Effector memory CD4-positive, alpha-beta T cell (primary cell): Measurements from ENCODE around the gene LRRC75B.
"Not testable (repeated sequence)": the region's sequence is repeated elsewhere in the genome, so short reads cannot be mapped to it uniquely, and the experiment has no call there.

ENCODE experiments used
- DNase-seq, 3 donors: peaks; one replicate each; pipeline ENCODE4 v3.0.0-alpha.2; 2020
- H3K27ac ChIP-seq: 2 replicates; pipeline ENCODE4 v1.7.0; 2013; ENCODE audit warnings: mild to moderate bottlenecking, low read length, moderate library complexity; ENCODE audit not compliant: insufficient read depth, poor library complexity, severe bottlenecking
- H3K27me3 ChIP-seq: replicated peaks from 2 replicates; pipeline ENCODE4 v1.7.0; 2013; ENCODE audit warnings: mild to moderate bottlenecking, low read length; ENCODE audit not compliant: insufficient read depth, control insufficient read depth, poor library complexity, severe bottlenecking
- H3K36me3 ChIP-seq: 2 replicates; pipeline ENCODE4 v1.7.0; 2013; ENCODE audit warnings: mild to moderate bottlenecking, low read length, moderate library complexity; ENCODE audit not compliant: control insufficient read depth, insufficient read depth
- H3K4me1 ChIP-seq: 2 replicates; pipeline ENCODE4 v1.7.0; 2013; ENCODE audit warnings: low read length, mild to moderate bottlenecking; ENCODE audit not compliant: control insufficient read depth, insufficient read depth, poor library complexity, severe bottlenecking
- H3K4me3 ChIP-seq: 2 replicates; pipeline ENCODE4 v1.7.0; 2013; ENCODE audit warnings: low read length, low read depth, mild to moderate bottlenecking; ENCODE audit not compliant: insufficient read depth, poor library complexity, severe bottlenecking
- H3K9me3 ChIP-seq: 2 replicates; pipeline ENCODE4 v1.7.0; 2013; ENCODE audit warnings: mild to moderate bottlenecking, low read length, moderate library complexity; ENCODE audit not compliant: control insufficient read depth

Gene LRRC75B

GRCh38 chr22:24627911-24628310 lies 35.0 kb upstream of the LRRC75B start:
- H3K27me3 ChIP-seq, H3K9me3 ChIP-seq, H3K4me1 ChIP-seq, H3K27ac ChIP-seq, H3K4me3 ChIP-seq, DNase-seq, H3K36me3 ChIP-seq: not testable (repeated sequence)

- H3K4me3 ChIP-seq, H3K4me1 ChIP-seq, H3K27me3 ChIP-seq, H3K36me3 ChIP-seq, DNase-seq, H3K27ac ChIP-seq, H3K9me3 ChIP-seq: not testable (repeated sequence)
Observed at GRCh38 chr22:24622596-24622995, 29.7 kb upstream of the LRRC75B start.

GRCh38 chr22:24621244-24621643 lies 28.4 kb upstream of the LRRC75B start:
- not testable (repeated sequence) for DNase-seq, H3K27ac ChIP-seq, H3K27me3 ChIP-seq, H3K9me3 ChIP-seq, H3K36me3 ChIP-seq, H3K4me1 ChIP-seq, H3K4me3 ChIP-seq

- not testable (repeated sequence) for H3K27me3 ChIP-seq, H3K9me3 ChIP-seq, H3K4me1 ChIP-seq, H3K27ac ChIP-seq, H3K4me3 ChIP-seq, DNase-seq, H3K36me3 ChIP-seq
Observed at GRCh38 chr22:24614794-24615193, 21.9 kb upstream of the LRRC75B start.

- H3K36me3 ChIP-seq, H3K4me3 ChIP-seq, H3K9me3 ChIP-seq, H3K27ac ChIP-seq, H3K4me1 ChIP-seq, DNase-seq, H3K27me3 ChIP-seq: not testable (repeated sequence)
Observed at GRCh38 chr22:24609888-24610287, 17.0 kb upstream of the LRRC75B start.

GRCh38 chr22:24608327-24608726 lies 15.5 kb upstream of the LRRC75B start:
- peak overlapping the region; percentile 35 for H3K4me3 ChIP-seq

GRCh38 chr22:24607429-24607983 lies 14.6 kb upstream of the LRRC75B start:
- DNase-seq, result peak; percentile 28 to 46 (median 37)
- H3K4me1 ChIP-seq, H3K36me3 ChIP-seq, H3K27me3 ChIP-seq, H3K9me3 ChIP-seq: not testable (repeated sequence)
- Histone ChIP-seq H3K27ac (peak overlapping the region; percentile 63), H3K4me3 (peak overlapping the region; percentile 35)

More at GRCh38 chr22:24608327-24608726, 15.5 kb upstream of the LRRC75B start:
- not testable (repeated sequence) for H3K4me1 ChIP-seq, DNase-seq, H3K36me3 ChIP-seq, H3K27me3 ChIP-seq, H3K9me3 ChIP-seq
- peak overlapping the region; percentile 63 for H3K27ac ChIP-seq

GRCh38 chr22:24606340-24606739 lies 13.5 kb upstream of the LRRC75B start:
- not testable (repeated sequence) for H3K4me3 ChIP-seq, H3K27ac ChIP-seq, DNase-seq, H3K27me3 ChIP-seq, H3K9me3 ChIP-seq, H3K36me3 ChIP-seq, H3K4me1 ChIP-seq

GRCh38 chr22:24603770-24604629 lies 11.1 kb upstream of the LRRC75B start:
- H3K9me3 ChIP-seq, H3K4me3 ChIP-seq, H3K27ac ChIP-seq, H3K4me1 ChIP-seq, H3K27me3 ChIP-seq, H3K36me3 ChIP-seq: not testable (repeated sequence)
- DNase-seq, result peak in 1 of 3 donors; percentile 3

- H3K4me3 ChIP-seq, H3K4me1 ChIP-seq, H3K36me3 ChIP-seq, H3K9me3 ChIP-seq, H3K27ac ChIP-seq, DNase-seq, H3K27me3 ChIP-seq: not testable (repeated sequence)
Observed at GRCh38 chr22:24602847-24603769, 10.2 kb upstream of the LRRC75B start, which contains the start of gene GGT1. Gene GGT1 (plus strand): TSS chr22:24603193. CDS start chr22:24611082, 7,889 bp downstream.
